Measurements from ENCODE around the gene DCAF8. TPM values are rescaled to one million over a fixed set of nuclear protein-coding genes. Genes with fewer than 3 reads are reported as not detected.

DCAF8 gene
- total and polyA plus RNA-seq, 2 donors (not counting 3 experiments of a cell fraction or from before 2014, with no cell fraction given): 85.5 to 106 TPM

- Histone ChIP-seq H3K4me3 (replicated peaks in 1 of 3; ENCODE audit: insufficient read depth in 1 of 3, low read depth in 1 of 3, low read length in 3 of 3) (no peak overlapping the region), H3K9me1 (replicated peaks; ENCODE audit: control insufficient read depth, extremely low read depth, insufficient read depth, low read length) (no peaks in the 10 kb centered on the region), H3K27me3 (ENCODE audit: control insufficient read depth in 2 of 2, insufficient read depth in 2 of 2, low read length in 2 of 2) (no peaks in the 10 kb centered on the region), H3K27ac (ENCODE audit: insufficient read depth, low read depth, low read length) (no peak overlapping the region), H3K4me1 (ENCODE audit: control insufficient read depth, extremely low read depth, insufficient read depth, low read length) (no peaks in the 10 kb centered on the region), H3K9ac (replicated peaks; ENCODE audit: extremely low read depth, insufficient read depth, low read length) (no peak overlapping the region), H3K36me3 (ENCODE audit: control insufficient read depth in 2 of 2, extremely low read depth in 1 of 2, insufficient read depth in 2 of 2, low read length in 2 of 2) (peaks cover 50 to 54% of the 10 kb centered on the region in 2 experiments), H3K9me3 (replicated peaks; ENCODE audit: control insufficient read depth, insufficient read depth, low read length) (no peaks in the 10 kb centered on the region), H2AFZ (ENCODE audit: low read depth, low read length) (no peak overlapping the region), H4K20me1 (replicated peaks; ENCODE audit: control insufficient read depth, extremely low read depth, insufficient read depth, low read length) (no peaks in the 10 kb centered on the region), H3K79me2 (ENCODE audit: control insufficient read depth, insufficient read depth, low read length) (peaks cover 2% of the 10 kb centered on the region), H3K4me2 (ENCODE audit: insufficient read depth, low read length) (no peak overlapping the region)
- FAIRE-seq (no peak), DNase-seq (ENCODE audit: low read depth, low spot score) (no peak)
- ChIA-PET CTCF (interaction anchor here (0.8 kb wide), 1 partner anchor 14 kb away, joined by 3 read pairs; no protein-coding TSS in a partner anchor), POLR2A (no interaction called here)
- TF ChIP-seq EZH2 (IDR thresholded peaks at IDR 0.05; ENCODE audit: borderline replicate concordance, low read depth, low read length, severe bottlenecking): no peak
- no peak for TF ChIP-seq CTCF (IDR thresholded peaks at IDR 0.05; ENCODE audit: extremely low read depth in 1 of 2, insufficient read depth in 1 of 2, low read depth in 1 of 2, low read length in 2 of 2)
- TF ChIP-seq MAX (IDR thresholded peaks at IDR 0.05; ENCODE audit: insufficient read depth, insufficient read length): no peak
- TF ChIP-seq POLR2AphosphoS5 (IDR thresholded peaks at IDR 0.05; ENCODE audit: insufficient read depth, low read depth, low read length): no peak
- no peak for TF ChIP-seq POLR2A (IDR thresholded peaks at IDR 0.05; ENCODE audit: low read depth, low read length)
- no peak for TF ChIP-seq MYC (IDR thresholded peaks at IDR 0.05; ENCODE audit: low read depth, low read length)
- no peak for TF ChIP-seq FOS (IDR thresholded peaks at IDR 0.05; ENCODE audit: borderline replicate concordance, insufficient read depth, low read length)
- TF ChIP-seq GATA2 (IDR thresholded peaks at IDR 0.05; ENCODE audit: insufficient read depth, insufficient read length, low read depth, low read length): no peak
- no peak for TF ChIP-seq JUN (IDR thresholded peaks at IDR 0.05; ENCODE audit: borderline replicate concordance, insufficient read depth, insufficient read length, low read depth)
- dilution Hi-C loops (cut with MboI; ENCODE audit: extremely low pct_ligation_motif_present, low sequenced_read_pairs): no loop called here
- no TSS peak for BruUV-seq (replicated peaks)
- intact Hi-C loops (cut with micrococcal nuclease): loop anchor here (5.0 kb wide), 1 partner anchor 33 kb away; the partner anchor contains the start of genes COPA and NCSTN
Measured at GRCh38 chr1:160309571-160309970, 47.2 kb upstream of the DCAF8 start.

All from endothelial cell of umbilical vein (primary cell).